Measurements from ENCODE around the gene ELF2. TPM values are rescaled to one million over a fixed set of nuclear protein-coding genes. Genes with fewer than 3 reads are reported as not detected.

ELF2 gene
- total and polyA plus RNA-seq, 2 experiments from 2014 or later: 38.2 to 48.8 TPM

DNA sequence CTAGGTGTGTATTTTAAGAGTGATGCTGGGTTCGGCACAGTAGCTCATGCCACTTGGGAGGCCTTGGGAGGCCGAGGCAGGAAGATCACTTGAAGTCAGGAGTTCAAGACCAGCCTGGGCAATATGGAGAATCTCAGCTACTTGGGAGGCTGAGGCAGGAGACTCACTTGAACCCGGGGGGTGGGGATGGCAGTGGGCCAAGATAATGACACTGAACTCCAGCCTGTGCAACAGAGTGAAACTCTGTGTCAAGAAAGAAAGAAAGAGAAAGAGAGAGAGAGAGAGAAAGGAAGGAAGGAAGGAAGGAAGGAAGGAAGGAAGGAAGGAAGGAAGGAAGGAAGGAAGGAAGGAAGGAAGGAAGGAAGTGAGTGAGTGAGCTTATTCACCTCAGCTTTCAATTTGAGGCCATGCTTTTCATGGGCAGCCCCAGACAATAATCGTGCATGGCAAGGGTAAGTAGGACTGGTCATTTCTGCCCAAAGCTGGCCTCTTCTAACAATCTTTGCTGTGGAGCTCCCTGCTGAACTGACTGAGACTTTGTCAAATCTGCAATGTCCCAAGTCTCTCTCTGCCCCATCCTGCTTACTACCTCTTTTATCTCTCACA is 42.5 kb upstream of the ELF2 start:
- ATAC-seq: no peak
- no peak for DNase-seq (ENCODE audit: low spot score)
- H3K27me3 Mint-ChIP-seq (ENCODE audit: insufficient read depth, low read depth, poor library complexity): peaks cover 9% of the 10 kb centered on the region

More for the DNA sequence above, 42.5 kb upstream of the ELF2 start:
- Histone ChIP-seq H3K27me3 (ENCODE audit: insufficient read depth) (no peaks in the 10 kb centered on the region), H3K4me1 (ENCODE audit: insufficient read depth) (no peaks in the 10 kb centered on the region), H3K4me2 (no peak overlapping the region), H3K27ac (ENCODE audit: low read depth) (no peak overlapping the region), H3F3A (replicated peaks; ENCODE audit: low read depth) (no peaks in the 10 kb centered on the region), H3K9me2 (ENCODE audit: insufficient read depth) (no peaks in the 10 kb centered on the region), H3K36me3 (ENCODE audit: insufficient read depth) (no peaks in the 10 kb centered on the region), H3K79me2 (replicated peaks; ENCODE audit: insufficient read depth) (no peaks in the 10 kb centered on the region), H4K20me1 (replicated peaks; ENCODE audit: insufficient read depth) (no peaks in the 10 kb centered on the region), H3K4me3 (no peak overlapping the region), H2AFZ (no peak overlapping the region)
- TF ChIP-seq JUNB (IDR thresholded peaks at IDR 0.05; ENCODE audit: unreplicated experiment) (no peak), ZNF462 (CRISPR knock-in tag; IDR thresholded peaks at IDR 0.05) (no peak), EZH2phosphoT487 (IDR thresholded peaks at IDR 0.05; ENCODE audit: unreplicated experiment) (no peak), ZNF331 (CRISPR knock-in tag; IDR thresholded peaks at IDR 0.05; ENCODE audit: low read depth) (no peak)
- no peaks in the 10 kb centered on the region for H3K36me3 Mint-ChIP-seq (ENCODE audit: low read depth)
- H3K4me1 Mint-ChIP-seq: no peaks in the 10 kb centered on the region
- H3K9me3 Mint-ChIP-seq: no peaks in the 10 kb centered on the region
- H3K4me3 Mint-ChIP-seq: no peak overlapping the region
- H3K27ac Mint-ChIP-seq: no peak overlapping the region
